H9 (cell line): ENCODE measurements around the gene TNXB. TPM values are rescaled to one million over a fixed set of nuclear protein-coding genes. Genes with fewer than 3 reads are reported as not detected.
"Not testable (repeated sequence)": the region's sequence is repeated elsewhere in the genome, so short reads cannot be mapped to it uniquely, and the experiment has no call there.

Experiments used
- DNase-seq: peaks from one replicate; pipeline ENCODE4 v3.0.0-alpha.2; 2017
- H2AFZ ChIP-seq: one replicate; pipeline ENCODE4 v1.6.1; 2013; ENCODE audit warnings: mild to moderate bottlenecking, low read length, control low read depth, moderate library complexity
- H2AK5ac ChIP-seq: 2 replicates; pipeline ENCODE4 v1.6.1; 2013; ENCODE audit warnings: low read length, control low read depth, mixed read lengths; ENCODE audit not compliant: insufficient read length
- H2BK120ac ChIP-seq: one replicate; pipeline ENCODE4 v1.6.1; 2013; ENCODE audit warnings: low read depth, mild to moderate bottlenecking, low read length, control low read depth, inconsistent platforms; ENCODE audit not compliant: poor library complexity, severe bottlenecking
- H2BK12ac ChIP-seq: 2 replicates; pipeline ENCODE4 v1.6.1; 2013; ENCODE audit warnings: low read length, control low read depth, mixed read lengths, low read depth; ENCODE audit not compliant: insufficient read length
- H2BK15ac ChIP-seq: 2 replicates; pipeline ENCODE4 v1.6.1; 2013; ENCODE audit warnings: low read depth, low read length, control low read depth
- H2BK20ac ChIP-seq: one replicate; pipeline ENCODE4 v1.6.1; 2013; ENCODE audit warnings: low read depth, mild to moderate bottlenecking, low read length, control low read depth, inconsistent platforms; ENCODE audit not compliant: poor library complexity, severe bottlenecking
- H2BK5ac ChIP-seq: 2 replicates; pipeline ENCODE4 v1.6.1; 2013; ENCODE audit warnings: low read length, control low read depth, mixed read lengths; ENCODE audit not compliant: insufficient read length
- H3K14ac ChIP-seq: 2 replicates; pipeline ENCODE4 v1.6.1; 2013; ENCODE audit warnings: low read length, control low read depth; ENCODE audit not compliant: insufficient read depth
- H3K18ac ChIP-seq: 2 replicates; pipeline ENCODE4 v1.6.1; 2013; ENCODE audit warnings: low read depth, mild to moderate bottlenecking, mixed read lengths, low read length, control low read depth; ENCODE audit not compliant: insufficient read length
- H3K23ac ChIP-seq: 2 replicates; pipeline ENCODE4 v1.6.1; 2013; ENCODE audit warnings: low read length, control low read depth, mixed read lengths, low read depth; ENCODE audit not compliant: insufficient read length
- H3K23me2 ChIP-seq: 2 replicates; pipeline ENCODE4 v1.6.1; 2013; ENCODE audit warnings: low read depth, mild to moderate bottlenecking, mixed read lengths, low read length, control low read depth; ENCODE audit not compliant: insufficient read length, poor library complexity, severe bottlenecking
- H3K27ac ChIP-seq: 2 replicates; pipeline ENCODE4 v1.5.1; 2013; ENCODE audit warnings: low read length, control low read depth, mixed read lengths, low read depth; ENCODE audit not compliant: insufficient read length
- H3K27me3 ChIP-seq: 2 replicates; pipeline ENCODE4 v1.6.1; 2013; ENCODE audit warnings: low read length, control low read depth, inconsistent platforms; ENCODE audit not compliant: insufficient read depth
- H3K4ac ChIP-seq: 2 replicates; pipeline ENCODE4 v1.6.1; 2013; ENCODE audit warnings: low read depth, mild to moderate bottlenecking, control low read depth, inconsistent platforms, low read length, moderate library complexity
- H3K4me1 ChIP-seq: 2 replicates; pipeline ENCODE4 v1.6.1; 2013; ENCODE audit warnings: low read length, control low read depth, inconsistent platforms; ENCODE audit not compliant: insufficient read depth
- H3K4me2 ChIP-seq: 2 replicates; pipeline ENCODE4 v1.6.1; 2013; ENCODE audit warnings: low read length, control low read depth, mixed read lengths; ENCODE audit not compliant: insufficient read length, insufficient read depth
- H3K56ac ChIP-seq: 2 replicates; pipeline ENCODE4 v1.6.1; 2013; ENCODE audit warnings: low read depth, mild to moderate bottlenecking, mixed read lengths, low read length, control low read depth; ENCODE audit not compliant: insufficient read length
- H3K79me1 ChIP-seq: 2 replicates; pipeline ENCODE4 v1.6.1; 2013; ENCODE audit warnings: low read depth, mild to moderate bottlenecking, moderate library complexity, low read length, control low read depth, inconsistent platforms; ENCODE audit not compliant: insufficient read depth, poor library complexity, severe bottlenecking
- H3K79me2 ChIP-seq: 2 replicates; pipeline ENCODE4 v1.6.1; 2013; ENCODE audit warnings: low read length, control low read depth, inconsistent platforms; ENCODE audit not compliant: insufficient read depth
- H3K9ac ChIP-seq: 2 replicates; pipeline ENCODE4 v1.6.1; 2013; ENCODE audit warnings: low read length, control low read depth, mixed read lengths; ENCODE audit not compliant: insufficient read length; ENCODE audit errors: extremely low read depth
- H3K9me3 ChIP-seq: one replicate; pipeline ENCODE4 v1.6.1; 2013; ENCODE audit warnings: low read depth, low read length, inconsistent platforms; ENCODE audit not compliant: control insufficient read depth
- H3T11ph ChIP-seq: one replicate; pipeline ENCODE4 v1.6.1; 2013; ENCODE audit warnings: mild to moderate bottlenecking, low read length, control low read depth, inconsistent platforms
- H4K20me1 ChIP-seq: one replicate; pipeline ENCODE4 v1.6.1; 2013; ENCODE audit not compliant: control insufficient read depth, insufficient read length, insufficient read depth
- H4K5ac ChIP-seq: 2 replicates; pipeline ENCODE4 v1.6.1; 2013; ENCODE audit warnings: low read depth, mild to moderate bottlenecking, mixed read lengths, low read length, control low read depth; ENCODE audit not compliant: insufficient read length
- H4K8ac ChIP-seq: replicated peaks from 2 replicates; pipeline ENCODE4 v1.6.1; 2013; ENCODE audit warnings: low read length, control low read depth, mixed read lengths, low read depth; ENCODE audit not compliant: insufficient read length
- H4K91ac ChIP-seq: 2 replicates; pipeline ENCODE4 v1.6.1; 2013; ENCODE audit warnings: low read depth, mild to moderate bottlenecking, moderate library complexity, mixed read lengths, low read length, control low read depth; ENCODE audit not compliant: insufficient read length
- H3K27ac Mint-ChIP-seq, 3 experiments: 2 replicates in 2 of 3; 3 replicates in 1 of 3; pipeline ENCODE4 v1.8.0; 2020 to 2021; ENCODE audit warnings: mixed read lengths in 3 of 3, mild to moderate bottlenecking in 1 of 3, moderate library complexity in 1 of 3
- H3K27me3 Mint-ChIP-seq: 2 replicates; pipeline ENCODE4 v1.8.0; 2021; ENCODE audit warnings: low read depth, mild to moderate bottlenecking, moderate library complexity, mixed read lengths
- H3K36me3 Mint-ChIP-seq, 3 experiments: 2 replicates in 2 of 3; 3 replicates in 1 of 3; pipeline ENCODE4 v1.8.0; 2020 to 2021; ENCODE audit warnings: low read depth in 3 of 3, mixed read lengths in 3 of 3; ENCODE audit not compliant: insufficient read depth in 1 of 3
- H3K4me1 Mint-ChIP-seq, 2 experiments: 2 replicates each; pipeline ENCODE4 v1.8.0; 2020; ENCODE audit warnings: mixed read lengths in 2 of 2
- H3K4me3 Mint-ChIP-seq, 2 experiments: 2 replicates in 1 of 2; 3 replicates in 1 of 2; pipeline ENCODE4 v1.8.0; 2020 to 2021; ENCODE audit warnings: mild to moderate bottlenecking in 2 of 2, mixed read lengths in 2 of 2, moderate library complexity in 1 of 2
- H3K9me3 Mint-ChIP-seq, 2 experiments: 2 replicates in 1 of 2; 3 replicates in 1 of 2; pipeline ENCODE4 v1.8.0; 2020; ENCODE audit warnings: mild to moderate bottlenecking in 2 of 2, mixed read lengths in 2 of 2, moderate library complexity in 1 of 2
- WGBS: extraction: QIAGEN DNeasy Blood & Tissue Kit; methylation state at CpG from one replicate; pipeline ENCODE4 v1.1.7; 2013; ENCODE audit warnings: missing lambda C conversion rate, low lambda C conversion rate, mixed read lengths; ENCODE audit not compliant: insufficient read length; ENCODE audit errors: extremely low coverage; 5-methylcytosine and 5-hydroxymethylcytosine counted together
- total RNA-seq: library from RNA; stranded (reverse); gene quantifications from 2 replicates; pipeline ENCODE4 v1.2.1, GENCODE V29; 2021
- TF ChIP-seq, protein P1 (sequence below): fragments of 200-600 bp; sonication (generic); conservative IDR thresholded peaks from 3 replicates; pipeline ENCODE4 v1.8.0; 2021; ENCODE audit warnings: antibody characterized with exemption, mild to moderate bottlenecking

The TNXB gene
- total RNA-seq, 1 experiment from 2014 or later = 5.0 TPM

DNA sequence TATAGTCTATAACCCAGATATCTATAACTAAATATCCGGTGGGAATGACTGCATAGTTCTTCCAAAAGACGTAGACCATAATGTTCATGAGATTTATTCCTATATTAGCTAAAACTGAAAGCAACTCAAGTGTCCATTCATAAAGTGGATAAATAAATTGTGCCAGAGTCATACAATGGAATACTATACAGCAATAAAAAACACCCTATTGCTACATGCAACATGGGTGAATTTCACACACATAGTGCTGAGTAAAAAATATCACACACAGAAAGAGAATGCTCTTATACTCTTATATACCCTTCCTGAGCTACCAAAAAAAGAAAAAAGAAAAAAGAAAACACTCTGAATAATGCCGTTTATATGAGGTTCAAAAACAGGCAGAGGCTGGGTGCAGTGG, 6.9 kb downstream of the TNXB start:
- Histone ChIP-seq H2BK12ac (no peak overlapping the region), H2BK5ac (no peak overlapping the region), H3K4me2 (no peak overlapping the region), H2BK120ac (no peak overlapping the region), H3T11ph (no peak overlapping the region), H3K27ac (no peak overlapping the region), H3K56ac (no peak overlapping the region), H3K23ac (no peak overlapping the region), H2BK15ac (no peak overlapping the region), H3K79me2 (no peaks in the 10 kb centered on the region), H3K9me3 (no peaks in the 10 kb centered on the region), H2BK20ac (no peak overlapping the region), H3K14ac (no peak overlapping the region), H4K8ac (no peak overlapping the region), H4K91ac (no peak overlapping the region), H3K9ac (no peak overlapping the region), H3K4me1 (no peaks in the 10 kb centered on the region), H3K27me3 (no peaks in the 10 kb centered on the region; the same call in 1 of the 2 replicates), H3K79me1 (no peaks in the 10 kb centered on the region), H3K23me2 (no peaks in the 10 kb centered on the region), H3K4ac (no peak overlapping the region), H2AFZ (no peak overlapping the region), H3K18ac (no peak overlapping the region), H4K20me1 (no peaks in the 10 kb centered on the region), H4K5ac (no peak overlapping the region), H2AK5ac (no peak overlapping the region)
- H3K9me3 Mint-ChIP-seq = no peaks in the 10 kb centered on the region; a peak in 1 of 5 replicates
- no peak overlapping the region for H3K27ac Mint-ChIP-seq
- no peak overlapping the region for H3K4me3 Mint-ChIP-seq
- H3K36me3 Mint-ChIP-seq = no peaks in the 10 kb centered on the region
- peaks cover 30% of the 10 kb centered on the region for H3K27me3 Mint-ChIP-seq
- TF ChIP-seq, protein P1, sequence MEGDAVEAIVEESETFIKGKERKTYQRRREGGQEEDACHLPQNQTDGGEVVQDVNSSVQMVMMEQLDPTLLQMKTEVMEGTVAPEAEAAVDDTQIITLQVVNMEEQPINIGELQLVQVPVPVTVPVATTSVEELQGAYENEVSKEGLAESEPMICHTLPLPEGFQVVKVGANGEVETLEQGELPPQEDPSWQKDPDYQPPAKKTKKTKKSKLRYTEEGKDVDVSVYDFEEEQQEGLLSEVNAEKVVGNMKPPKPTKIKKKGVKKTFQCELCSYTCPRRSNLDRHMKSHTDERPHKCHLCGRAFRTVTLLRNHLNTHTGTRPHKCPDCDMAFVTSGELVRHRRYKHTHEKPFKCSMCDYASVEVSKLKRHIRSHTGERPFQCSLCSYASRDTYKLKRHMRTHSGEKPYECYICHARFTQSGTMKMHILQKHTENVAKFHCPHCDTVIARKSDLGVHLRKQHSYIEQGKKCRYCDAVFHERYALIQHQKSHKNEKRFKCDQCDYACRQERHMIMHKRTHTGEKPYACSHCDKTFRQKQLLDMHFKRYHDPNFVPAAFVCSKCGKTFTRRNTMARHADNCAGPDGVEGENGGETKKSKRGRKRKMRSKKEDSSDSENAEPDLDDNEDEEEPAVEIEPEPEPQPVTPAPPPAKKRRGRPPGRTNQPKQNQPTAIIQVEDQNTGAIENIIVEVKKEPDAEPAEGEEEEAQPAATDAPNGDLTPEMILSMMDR = no peak
- no peak for DNase-seq
- no CpG with 5 or more reads among the region's 3 CpGs for WGBS
- no peaks in the 10 kb centered on the region for H3K4me1 Mint-ChIP-seq

DNA sequence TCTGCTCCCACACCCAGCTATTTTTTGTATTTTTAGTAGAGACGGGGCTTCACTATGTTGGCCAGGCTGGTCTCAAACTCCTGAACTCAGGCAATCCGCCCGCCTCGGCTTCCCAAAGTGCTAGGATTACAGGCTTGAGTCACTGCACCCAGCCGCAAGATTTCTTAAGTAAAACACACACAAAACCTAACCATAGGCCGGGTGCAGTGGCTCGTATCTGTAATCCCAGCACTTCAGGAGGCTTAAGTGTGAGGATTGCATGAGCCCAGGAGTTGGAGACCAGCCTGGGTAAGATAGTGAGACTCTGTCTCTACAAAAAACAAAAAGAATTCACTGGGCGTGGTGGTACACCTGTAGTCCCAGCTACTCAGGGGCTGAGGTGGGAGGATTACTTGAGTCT, 8.9 kb downstream of the TNXB start:
- not testable (repeated sequence) for H3K9ac ChIP-seq, H3K23me2 ChIP-seq, H3K23ac ChIP-seq, H2AK5ac ChIP-seq, H3K4me1 Mint-ChIP-seq, H3K4me1 ChIP-seq, H2AFZ ChIP-seq, H3K79me1 ChIP-seq, H2BK12ac ChIP-seq, H3K79me2 ChIP-seq, H3K4ac ChIP-seq, H4K5ac ChIP-seq, H3K27ac ChIP-seq, H2BK120ac ChIP-seq, H2BK20ac ChIP-seq, H2BK5ac ChIP-seq, DNase-seq, H4K20me1 ChIP-seq, H3K4me2 ChIP-seq, H3K9me3 Mint-ChIP-seq, H3K14ac ChIP-seq, H3K36me3 Mint-ChIP-seq, H3K9me3 ChIP-seq, H2BK15ac ChIP-seq, H4K8ac ChIP-seq, H3K27ac Mint-ChIP-seq, H3T11ph ChIP-seq, H3K18ac ChIP-seq, H3K27me3 ChIP-seq, H3K56ac ChIP-seq, H3K4me3 Mint-ChIP-seq, H4K91ac ChIP-seq
- H3K27me3 Mint-ChIP-seq = peaks cover 14% of the 10 kb centered on the region
- no CpG with 5 or more reads among the region's 8 CpGs for WGBS
